GM13977 (cell line): ENCODE data around the gene RASA3.

Source experiments
- DNase-seq: peaks from one replicate; pipeline ENCODE4 v3.0.0; 2012; ENCODE audit warnings: low spot score
- CTCF ChIP-seq: IDR thresholded peaks from 2 replicates; pipeline ENCODE4 v1.5.1; 2012; ENCODE audit warnings: mild to moderate bottlenecking, control low read depth; ENCODE audit not compliant: insufficient read depth; ENCODE audit errors: extremely low read depth, missing control alignments
- in situ Hi-C: fragments of 300-500 bp; cut with MboI; formaldehyde crosslinking; loops from one replicate; pipeline ENCODE4 v1.12.0; 2022; ENCODE audit warnings: low sequenced_read_pairs, low pct_unique_long_range_greater_than_20kb, mixed read lengths, inconsistent platforms; ENCODE audit not compliant: unreplicated experiment

Gene RASA3

GRCh38 chr13:114080739-114081561 is 51.5 kb downstream of the RASA3 start:
- no peak for DNase-seq
- in situ Hi-C loops = no loop called here
- no peak for TF ChIP-seq CTCF

- in situ Hi-C loops = no loop called here
- no peak for DNase-seq
- TF ChIP-seq CTCF = no peak
Measured at GRCh38 chr13:114079601-114080536, 52.6 kb downstream of the RASA3 start.

GRCh38 chr13:114078461-114079451 is 53.7 kb downstream of the RASA3 start:
- TF ChIP-seq CTCF = no peak
- in situ Hi-C loops = no loop called here
- no peak for DNase-seq

GRCh38 chr13:114077933-114078325 is 54.5 kb downstream of the RASA3 start:
- in situ Hi-C loops = no loop called here
- TF ChIP-seq CTCF = no peak

GRCh38 chr13:114077099-114077932 is 55.1 kb downstream of the RASA3 start:
- in situ Hi-C loops = no loop called here
- DNase-seq = no peak
- no peak for TF ChIP-seq CTCF

More at GRCh38 chr13:114077933-114078325, 54.5 kb downstream of the RASA3 start:
- DNase-seq = no peak
